Body of pancreas (tissue), 4 donors: ENCODE results near the gene CBL. TPM values are rescaled to one million over a fixed set of nuclear protein-coding genes. Genes with fewer than 3 reads are reported as not detected.

Experiments
- ATAC-seq: fragments of 150-250 bp; one replicate; pipeline ENCODE4 v1.9.1; 2016
- DNase-seq, 4 donors: peaks; one replicate each; pipeline ENCODE4 v3.0.0-alpha.2; 2019
- H3K27ac ChIP-seq, 4 donors: fragments of 200-600 bp; sonication (generic); 1 replicate in 3 of 4; 2 replicates in 1 of 4; pipeline versions ENCODE4 v1.5.1 to v1.6.1; 2016 to 2019; ENCODE audit warnings: mild to moderate bottlenecking in 1 of 4, mixed read lengths in 1 of 4, moderate library complexity in 1 of 4
- H3K27me3 ChIP-seq, 2 donors: fragments of 200-600 bp; sonication (generic); one replicate each; pipeline ENCODE4 v1.6.0; 2016; ENCODE audit warnings: mild to moderate bottlenecking in 1 of 2
- H3K36me3 ChIP-seq, 2 donors: fragments of 200-600 bp; sonication (generic); replicated peaks in 1 of 2; 2 replicates each; pipeline ENCODE4 v1.5.1; 2016; ENCODE audit warnings: low read depth in 2 of 2; ENCODE audit not compliant: insufficient read depth in 1 of 2
- H3K4me1 ChIP-seq: fragments of 200-600 bp; sonication (generic); one replicate; pipeline ENCODE4 v1.6.0; 2016
- H3K4me3 ChIP-seq, 2 donors: fragments of 200-600 bp; sonication (generic); 1 replicate in 1 of 2; 2 replicates in 1 of 2; pipeline ENCODE4 v1.5.1; 2016 to 2019
- H3K9me3 ChIP-seq, 3 donors: fragments of 200-600 bp; sonication (generic); 1 replicate in 2 of 3; 2 replicates in 1 of 3; pipeline ENCODE4 v1.5.1; 2016
- CTCF ChIP-seq, 7 experiments: fragments of 450-650 bp in 4 of 7; fragments of 200-600 bp in 3 of 7; sonication (generic) in 3 of 7; IDR thresholded peaks; one replicate each; pipeline ENCODE4 v1.5.1; 2016 to 2019; ENCODE audit warnings: antibody characterized with exemption in 7 of 7
- POLR2A ChIP-seq, 3 donors: fragments of 450-650 bp; IDR thresholded peaks; one replicate each; pipeline ENCODE4 v1.6.1; 2016; ENCODE audit warnings: antibody characterized with exemption in 3 of 3, mild to moderate bottlenecking in 2 of 3
- WGBS, 2 donors: methylation state at CpG; one replicate each; pipeline ENCODE4 v1.1.5; 2017; 5-methylcytosine and 5-hydroxymethylcytosine counted together
- intact Hi-C: fragments of 100-400 bp; cut with DNase I; formaldehyde crosslinking; loops from one replicate; pipeline ENCODE4 v1.15.1; 2023
- microRNA-seq, 2 donors: library from miRNA; unstranded; fragments of <30 nt; microRNA quantifications; one replicate each; pipeline ENCODE4, GENCODE V29; 2016; ENCODE audit warnings: borderline number of aligned reads in 2 of 2, borderline replicate concordance in 2 of 2
- small RNA-seq: library from RNA; depleted of rRNA; stranded (forward); fragments of <200 nt; gene quantifications from one replicate; pipeline ENCODE3, GENCODE V24; 2016
- total RNA-seq, 2 donors: library from RNA; depleted of rRNA; stranded (reverse); fragments of >200 nt; gene quantifications; one replicate each; pipeline ENCODE4 v1.1.0, GENCODE V29; 2016

Gene CBL
- total RNA-seq, 2 donors from 2014 or later, result 3.0 to 6.5 TPM

GRCh38 chr11:119355091-119355843 lies 149.1 kb downstream of the CBL start:
- WGBS, 2 donors, result 71 to 83% methylated on average over 9 of the region's 9 CpGs
- TF ChIP-seq POLR2A (IDR thresholded peaks at IDR 0.05), result no peak
- TF ChIP-seq CTCF (IDR thresholded peaks at IDR 0.05), result no peak
- intact Hi-C loops, result no loop called here
- H3K4me1 ChIP-seq, result peaks cover 14% of the 10 kb centered on the region
- H3K36me3 ChIP-seq, result peaks cover 0 to 10% of the 10 kb centered on the region in 2 donors
- ATAC-seq (no peak), DNase-seq (no peak)
- H3K27ac ChIP-seq, result no peak overlapping the region
- H3K9me3 ChIP-seq, result no peaks in the 10 kb centered on the region
- no peak overlapping the region for H3K4me3 ChIP-seq
- H3K27me3 ChIP-seq, result no peaks in the 10 kb centered on the region

GRCh38 chr11:119356349-119357031 lies 150.4 kb downstream of the CBL start:
- 62 to 87% methylated on average over 45 to 49 of the region's 54 CpGs for WGBS, 2 donors
- Histone ChIP-seq H3K27ac (no peak overlapping the region), H3K27me3 (no peaks in the 10 kb centered on the region), H3K36me3 (peaks cover 0 to 10% of the 10 kb centered on the region in 2 donors), H3K9me3 (no peaks in the 10 kb centered on the region), H3K4me1 (peaks cover 27% of the 10 kb centered on the region), H3K4me3 (no peak overlapping the region)
- TF ChIP-seq POLR2A (IDR thresholded peaks at IDR 0.05) (no peak), CTCF (IDR thresholded peaks at IDR 0.05) (peak in 6 of 7 experiments; percentile 24 to 45 (median 39))
- intact Hi-C loops, result no loop called here
- DNase-seq (peak in 2 of 4 donors; percentile 32 to 37), ATAC-seq (no peak)

GRCh38 chr11:119357074-119357473 lies 150.9 kb downstream of the CBL start:
- peaks cover 0 to 10% of the 10 kb centered on the region in 2 donors for H3K36me3 ChIP-seq
- no peak for DNase-seq
- no peak overlapping the region for H3K27ac ChIP-seq
- WGBS, 2 donors, result 68 to 74% methylated on average over 3 to 9 of the region's 13 CpGs
- intact Hi-C loops, result no loop called here
- no peak overlapping the region for H3K4me3 ChIP-seq
- no peak for ATAC-seq
- no peaks in the 10 kb centered on the region for H3K9me3 ChIP-seq
- H3K4me1 ChIP-seq, result peaks cover 32% of the 10 kb centered on the region
- TF ChIP-seq CTCF (IDR thresholded peaks at IDR 0.05) (no peak), POLR2A (IDR thresholded peaks at IDR 0.05) (no peak)
- no peaks in the 10 kb centered on the region for H3K27me3 ChIP-seq

Small RNA genes lying within 50 kb of the gene (microRNA-seq; reads per million reads assigned to microRNA genes)
- 0 to 0.47 reads per million in 2 donors for gene MIR6756

Small RNA genes lying within 50 kb of the gene (small RNA-seq; reads per million reads assigned to genes)
- gene RF01225 (not detected), gene RNU6-262P (not detected)

Other genes with a start within 250 kb of the CBL start
- gene FOXR1, start 234.6 kb upstream of the CBL start, total RNA-seq, result not detected
- gene CENATAC, start 208.2 kb upstream of the CBL start, total RNA-seq, result 10 to 100 TPM; 68.7 to 95.9 TPM
- 1,000 to 10,000 TPM in 1 of 2 donors, 100 to 1,000 TPM in 1; 824 to 1,261 TPM for gene RPS25, start 188.0 kb upstream of the CBL start, total RNA-seq
- gene TRAPPC4, start 187.6 kb upstream of the CBL start, total RNA-seq, result 10 to 100 TPM; 26.2 to 39.9 TPM
- gene SLC37A4, start 175.5 kb upstream of the CBL start, total RNA-seq, result 10 to 100 TPM; 64.6 to 90.3 TPM
- 100 to 1,000 TPM; 121 to 218 TPM for gene HYOU1, start 149.1 kb upstream of the CBL start, total RNA-seq
- 10 to 100 TPM; 17.6 to 50.1 TPM for gene VPS11, start 138.5 kb upstream of the CBL start, total RNA-seq
- gene HMBS, start 121.5 kb upstream of the CBL start, total RNA-seq, result 10 to 100 TPM in 1 of 2 donors, 1 to 10 TPM in 1; 7.6 to 16.1 TPM
- 10 to 100 TPM; 26.7 to 62.6 TPM for gene DPAGT1, start 104.5 kb upstream of the CBL start, total RNA-seq
- gene C2CD2L, start 99.0 kb upstream of the CBL start, total RNA-seq, result 10 to 100 TPM in 1 of 2 donors, 1 to 10 TPM in 1; 5.4 to 20.8 TPM
- gene HINFP, start 84.8 kb upstream of the CBL start, total RNA-seq, result 10 to 100 TPM; 11.9 to 28.3 TPM
- gene ABCG4, start 57.3 kb upstream of the CBL start, total RNA-seq, result under 1 TPM in 1 of 2 donors, not detected in 1; 0.33 TPM
- 10 to 100 TPM in 1 of 2 donors, 1 to 10 TPM in 1; 9.3 to 30.7 TPM for gene NLRX1, start 37.6 kb upstream of the CBL start, total RNA-seq
- 1 to 10 TPM in 1 of 2 donors, not detected in 1; 3.6 TPM for gene NHERF4, start 20.9 kb upstream of the CBL start, total RNA-seq
- gene MCAM, start 110.8 kb downstream of the CBL start, total RNA-seq, result 100 to 1,000 TPM in 1 of 2 donors, 10 to 100 TPM in 1; 75.0 to 205 TPM
- gene RNF26, start 128.2 kb downstream of the CBL start, total RNA-seq, result 1 to 10 TPM; 5.7 to 9.2 TPM
- 10 to 100 TPM; 28.8 to 54.1 TPM for gene C1QTNF5, start 134.5 kb downstream of the CBL start, total RNA-seq
- gene MFRP, start 140.4 kb downstream of the CBL start, total RNA-seq, result under 1 TPM in 1 of 2 donors, not detected in 1; 0.52 TPM
- 10 to 100 TPM in 1 of 2 donors, 1 to 10 TPM in 1; 3.9 to 19.4 TPM for gene USP2, start 175.4 kb downstream of the CBL start, total RNA-seq
- gene THY1, start 216.8 kb downstream of the CBL start, total RNA-seq, result 1 to 10 TPM; 6.9 to 9.9 TPM